SIG-M5 treated with dmso at 0.1 percent for 504 hours (cell line): Measurements from ENCODE around the gene POFUT2.
A peak's percentile ranks its signal among the peaks of the same experiment; 100 is the strongest.

ENCODE experiments used
- DNase-seq: peaks from one replicate; lab custom pipeline; 2025; ENCODE audit not compliant: unreplicated experiment; lab: John Stamatoyannopoulos, UW

POFUT2 gene

GRCh38 chr21:45299026-45299863 lies 11.6 kb upstream of the POFUT2 start:
- DNase-seq: no peak

GRCh38 chr21:45297869-45298268 lies 10.2 kb upstream of the POFUT2 start:
- DNase-seq: no peak

GRCh38 chr21:45297329-45297728 lies 9.6 kb upstream of the POFUT2 start:
- DNase-seq: no peak

- no peak for DNase-seq
Observed at GRCh38 chr21:45296638-45297037, 8.9 kb upstream of the POFUT2 start.

GRCh38 chr21:45295576-45296365 lies 8.1 kb upstream of the POFUT2 start:
- DNase-seq: no peak

GRCh38 chr21:45294509-45295291 lies 7.0 kb upstream of the POFUT2 start:
- DNase-seq: no peak

GRCh38 chr21:45293726-45294401 lies 6.2 kb upstream of the POFUT2 start:
- no peak for DNase-seq

GRCh38 chr21:45293220-45293725 lies 5.6 kb upstream of the POFUT2 start:
- no peak for DNase-seq

- DNase-seq: peak; percentile 87
Observed at GRCh38 chr21:45292399-45293219, 4.9 kb upstream of the POFUT2 start.

- DNase-seq: no peak
Observed at GRCh38 chr21:45291613-45292398, 4.1 kb upstream of the POFUT2 start.

GRCh38 chr21:45290948-45291612 lies 3.4 kb upstream of the POFUT2 start:
- DNase-seq: no peak

- DNase-seq: no peak
Observed at GRCh38 chr21:45289655-45290515, 2.2 kb upstream of the POFUT2 start.

GRCh38 chr21:45289134-45289533 lies 1.4 kb upstream of the POFUT2 start:
- no peak for DNase-seq

GRCh38 chr21:45288441-45288841 lies 746 bp upstream of the POFUT2 start:
- no peak for DNase-seq

- DNase-seq: no peak
Observed at GRCh38 chr21:45286671-45287437, 841 bp downstream of the POFUT2 start.

GRCh38 chr21:45285266-45285931 lies 2.3 kb downstream of the POFUT2 start:
- DNase-seq: no peak

- no peak for DNase-seq
Observed at GRCh38 chr21:45284456-45284741, 3.3 kb downstream of the POFUT2 start.
